RWPE1 (cell line): ENCODE results near the gene MROH2B.

ENCODE experiments used
- CTCF ChIA-PET: fragments of 350-600 bp; sonication (Branson Sonifier 250); formaldehyde crosslinking; extraction: SDS; loops from one replicate; lab custom pipeline; 2021; lab: Yijun Ruan, JAX
- POLR2A ChIA-PET: fragments of 400-600 bp; formaldehyde crosslinking; extraction: SDS; loops from one replicate; lab custom pipeline; 2020; ENCODE audit warnings: antibody characterized with exemption; ENCODE audit not compliant: low non-redundant PET; lab: Yijun Ruan, JAX
- DNase-seq: peaks from one replicate; pipeline ENCODE4 v3.0.0; 2012; ENCODE audit warnings: low spot score
- H3K27ac ChIP-seq: fragments of 450-650 bp; 2 replicates; pipeline ENCODE4 v1.5.1; 2017
- TF ChIP-seq, protein P1 (sequence below): fragments of 450-650 bp; conservative IDR thresholded peaks from 2 replicates; pipeline ENCODE4 v1.5.1; 2017; ENCODE audit warnings: low read depth, mild to moderate bottlenecking

Gene MROH2B

GRCh38 chr5:40983781-40984180, 87.4 kb downstream of the MROH2B start:
- peak; percentile 44 for DNase-seq
- TF ChIP-seq, protein P1, sequence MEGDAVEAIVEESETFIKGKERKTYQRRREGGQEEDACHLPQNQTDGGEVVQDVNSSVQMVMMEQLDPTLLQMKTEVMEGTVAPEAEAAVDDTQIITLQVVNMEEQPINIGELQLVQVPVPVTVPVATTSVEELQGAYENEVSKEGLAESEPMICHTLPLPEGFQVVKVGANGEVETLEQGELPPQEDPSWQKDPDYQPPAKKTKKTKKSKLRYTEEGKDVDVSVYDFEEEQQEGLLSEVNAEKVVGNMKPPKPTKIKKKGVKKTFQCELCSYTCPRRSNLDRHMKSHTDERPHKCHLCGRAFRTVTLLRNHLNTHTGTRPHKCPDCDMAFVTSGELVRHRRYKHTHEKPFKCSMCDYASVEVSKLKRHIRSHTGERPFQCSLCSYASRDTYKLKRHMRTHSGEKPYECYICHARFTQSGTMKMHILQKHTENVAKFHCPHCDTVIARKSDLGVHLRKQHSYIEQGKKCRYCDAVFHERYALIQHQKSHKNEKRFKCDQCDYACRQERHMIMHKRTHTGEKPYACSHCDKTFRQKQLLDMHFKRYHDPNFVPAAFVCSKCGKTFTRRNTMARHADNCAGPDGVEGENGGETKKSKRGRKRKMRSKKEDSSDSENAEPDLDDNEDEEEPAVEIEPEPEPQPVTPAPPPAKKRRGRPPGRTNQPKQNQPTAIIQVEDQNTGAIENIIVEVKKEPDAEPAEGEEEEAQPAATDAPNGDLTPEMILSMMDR = no peak
- ChIA-PET CTCF (no interaction called here), POLR2A (no interaction called here)
- no peak overlapping the region for H3K27ac ChIP-seq

DNA sequence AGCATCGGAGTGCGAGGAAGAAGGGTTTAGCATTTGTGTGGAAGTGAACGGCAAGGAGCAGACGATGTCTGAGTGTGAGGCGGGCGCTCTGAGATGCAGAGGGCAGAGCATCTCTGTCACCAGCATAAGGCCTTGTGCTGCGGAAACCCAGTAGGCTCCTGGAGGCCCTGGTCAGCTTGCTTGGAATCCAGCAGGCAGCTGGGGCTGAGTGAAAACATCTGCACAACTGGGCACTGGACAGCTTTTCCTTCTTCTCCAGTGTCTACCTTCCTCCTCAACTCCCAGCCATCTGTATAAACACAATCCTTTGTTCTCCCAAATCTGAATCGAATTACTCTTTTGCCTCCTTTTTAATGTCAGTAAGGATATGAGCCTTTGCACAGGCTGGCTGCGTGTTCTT, 89.7 kb downstream of the MROH2B start:
- no peak for DNase-seq
- H3K27ac ChIP-seq = no peak overlapping the region
- TF ChIP-seq, protein P1 = no peak
- ChIA-PET POLR2A (no interaction called here), CTCF (no interaction called here)

GRCh38 chr5:40976836-40977235, 94.3 kb downstream of the MROH2B start:
- no peak overlapping the region for H3K27ac ChIP-seq
- DNase-seq = no peak
- ChIA-PET POLR2A (no interaction called here), CTCF (no interaction called here)
- TF ChIP-seq, protein P1 = no peak

DNA sequence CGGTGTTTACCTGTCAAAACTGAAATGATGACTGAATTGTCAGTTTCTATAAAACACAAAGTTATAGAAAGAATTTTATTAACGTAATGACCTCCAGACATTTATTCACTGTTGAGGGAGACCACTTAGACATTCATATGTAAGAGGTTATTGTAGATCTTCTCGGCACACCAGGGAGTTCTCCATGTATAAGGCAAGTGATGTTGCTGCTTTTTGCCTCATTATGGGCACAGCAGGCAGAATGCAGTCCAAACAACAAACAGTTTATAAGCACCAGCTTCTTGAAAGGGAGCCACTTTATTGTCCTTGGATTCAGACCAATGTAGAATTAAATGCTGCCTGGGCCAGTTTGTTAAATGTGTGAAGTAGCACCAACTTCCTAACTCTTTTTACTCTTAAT, 95.1 kb downstream of the MROH2B start:
- ChIA-PET CTCF (interaction anchor here (0.6 kb wide), 1 partner anchor 965 kb away, joined by 3 read pairs; no protein-coding TSS in a partner anchor), POLR2A (no interaction called here)
- TF ChIP-seq, protein P1 = no peak
- DNase-seq = no peak
- H3K27ac ChIP-seq = no peak overlapping the region

- TF ChIP-seq, protein P1 = no peak
- no peak for DNase-seq
- H3K27ac ChIP-seq = no peak overlapping the region
- CTCF ChIA-PET = interaction anchor here (0.6 kb wide), 1 partner anchor 786 kb away, joined by 3 read pairs; no protein-coding TSS in a partner anchor
- POLR2A ChIA-PET = no interaction called here
Measured at GRCh38 chr5:40973364-40974004, 97.7 kb downstream of the MROH2B start.

GRCh38 chr5:40972434-40972833, 98.7 kb downstream of the MROH2B start:
- no peak for DNase-seq
- CTCF ChIA-PET = interaction anchor here (0.5 kb wide), 1 partner anchor 13 kb away, joined by 4 read pairs; no protein-coding TSS in a partner anchor
- no peak overlapping the region for H3K27ac ChIP-seq
- POLR2A ChIA-PET = no interaction called here
- TF ChIP-seq, protein P1 = no peak
